Activated naive CD4-positive, alpha-beta T cell treated with anti-CD3 and anti-CD28 coated beads, Interleukin-2, amount 10 ng/mL, durations not matched to agents 7 days and 5 days (primary cell): ENCODE data around the gene CH25H.
"Not testable (repeated sequence)": the region's sequence is repeated elsewhere in the genome, so short reads cannot be mapped to it uniquely, and the experiment has no call there.

Experiments used
- CTCF ChIA-PET: fragments of 350-600 bp; sonication (Branson Sonifier 250); formaldehyde crosslinking; loops from one replicate; lab custom pipeline; 2021; ENCODE audit warnings: antibody characterized with exemption; lab: Charles Lee
- DNase-seq: peaks from one replicate; pipeline ENCODE4 v3.0.0-alpha.2; 2020
- H3K27ac Mint-ChIP-seq: one replicate; pipeline ENCODE4 v1.8.0; 2021; ENCODE audit warnings: mild to moderate bottlenecking, moderate library complexity, mixed read lengths
- H3K27me3 Mint-ChIP-seq: one replicate; pipeline ENCODE4 v1.8.0; 2021; ENCODE audit warnings: mild to moderate bottlenecking, mixed read lengths
- H3K36me3 Mint-ChIP-seq: one replicate; pipeline ENCODE4 v1.8.0; 2021; ENCODE audit warnings: mixed read lengths
- H3K4me1 Mint-ChIP-seq: one replicate; pipeline ENCODE4 v1.8.0; 2021; ENCODE audit warnings: mixed read lengths
- H3K4me3 Mint-ChIP-seq: one replicate; pipeline ENCODE4 v1.8.0; 2021; ENCODE audit warnings: mild to moderate bottlenecking, moderate library complexity, mixed read lengths
- H3K9me3 Mint-ChIP-seq: one replicate; pipeline ENCODE4 v1.8.0; 2021; ENCODE audit warnings: mixed read lengths

The CH25H gene, protein sequence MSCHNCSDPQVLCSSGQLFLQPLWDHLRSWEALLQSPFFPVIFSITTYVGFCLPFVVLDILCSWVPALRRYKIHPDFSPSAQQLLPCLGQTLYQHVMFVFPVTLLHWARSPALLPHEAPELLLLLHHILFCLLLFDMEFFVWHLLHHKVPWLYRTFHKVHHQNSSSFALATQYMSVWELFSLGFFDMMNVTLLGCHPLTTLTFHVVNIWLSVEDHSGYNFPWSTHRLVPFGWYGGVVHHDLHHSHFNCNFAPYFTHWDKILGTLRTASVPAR

DNA sequence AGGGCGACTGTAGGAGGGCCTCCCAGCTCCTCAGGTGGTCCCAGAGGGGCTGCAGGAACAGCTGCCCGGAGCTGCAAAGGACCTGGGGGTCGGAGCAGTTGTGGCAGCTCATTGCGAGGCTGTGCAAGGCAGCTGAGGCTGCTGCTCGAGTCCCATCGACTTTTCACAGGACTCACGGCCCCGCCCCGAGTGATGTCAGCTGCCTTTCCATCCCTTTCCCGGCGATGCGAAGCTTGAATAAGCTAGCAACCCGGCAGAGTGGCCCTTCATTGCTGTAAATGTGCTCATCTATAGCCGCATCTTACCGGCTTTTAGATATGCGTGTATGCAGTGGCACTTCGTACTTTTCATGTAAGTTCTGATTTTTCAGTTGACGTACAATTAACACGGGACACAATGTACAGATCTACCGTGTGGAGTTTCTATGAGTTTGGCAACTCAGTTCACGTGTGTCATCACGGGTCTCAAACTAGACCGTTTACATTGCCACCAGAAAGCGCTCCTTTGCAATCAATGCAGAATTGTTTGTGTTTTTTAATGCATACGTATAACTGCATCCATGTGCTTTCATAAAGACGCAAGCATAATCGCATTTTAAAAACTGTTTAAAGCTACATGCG is at the start of gene CH25H:
CH25H (minus strand) TSS at position 137 of the 620 bp plus-strand sequence; CDS start at position 112, 25 bp downstream.
- H3K27me3 Mint-ChIP-seq = peaks cover 56% of the 10 kb centered on the region
- no peaks in the 10 kb centered on the region for H3K36me3 Mint-ChIP-seq
- CTCF ChIA-PET = interaction anchor here (0.7 to 6.1 kb wide), 9 partner anchors 8 to 371 kb away, joined by 3 to 63 read pairs (median 6); no protein-coding TSS in a partner anchor
- peaks cover 17% of the 10 kb centered on the region for H3K4me1 Mint-ChIP-seq
- no peaks in the 10 kb centered on the region for H3K9me3 Mint-ChIP-seq
- H3K4me3 Mint-ChIP-seq = peak within 1 kb of the TSS; percentile 61
- H3K27ac Mint-ChIP-seq = peak within 1 kb of the TSS; percentile 24
- peak; percentile 57 for DNase-seq

DNA sequence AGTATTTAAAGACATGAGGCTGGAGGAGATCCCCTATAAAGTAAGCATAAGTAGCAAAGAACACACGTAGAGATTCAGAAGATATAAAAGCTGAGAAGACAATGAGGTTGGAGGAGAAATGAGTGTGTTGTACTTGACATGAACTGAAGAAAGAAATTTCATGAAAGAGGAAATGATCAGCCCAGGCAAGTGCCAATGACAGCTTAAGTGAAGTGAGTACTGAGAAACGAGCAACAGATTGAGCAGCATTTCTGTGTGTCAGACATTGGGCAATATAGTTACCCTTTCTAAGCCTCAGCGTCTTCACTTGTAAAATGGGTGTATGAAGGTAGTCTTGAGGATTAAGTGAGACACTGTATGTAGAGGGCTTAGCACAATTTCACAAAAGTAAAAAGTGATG is 49.2 kb upstream of the CH25H start:
- Mint-ChIP-seq H3K9me3 (peaks cover 24% of the 10 kb centered on the region), H3K4me3 (no peak overlapping the region), H3K27ac (no peak overlapping the region), H3K4me1 (peaks cover 4% of the 10 kb centered on the region), H3K36me3 (peaks cover 6% of the 10 kb centered on the region), H3K27me3 (peaks cover 8% of the 10 kb centered on the region)
- DNase-seq = no peak
- CTCF ChIA-PET = no interaction called here

DNA sequence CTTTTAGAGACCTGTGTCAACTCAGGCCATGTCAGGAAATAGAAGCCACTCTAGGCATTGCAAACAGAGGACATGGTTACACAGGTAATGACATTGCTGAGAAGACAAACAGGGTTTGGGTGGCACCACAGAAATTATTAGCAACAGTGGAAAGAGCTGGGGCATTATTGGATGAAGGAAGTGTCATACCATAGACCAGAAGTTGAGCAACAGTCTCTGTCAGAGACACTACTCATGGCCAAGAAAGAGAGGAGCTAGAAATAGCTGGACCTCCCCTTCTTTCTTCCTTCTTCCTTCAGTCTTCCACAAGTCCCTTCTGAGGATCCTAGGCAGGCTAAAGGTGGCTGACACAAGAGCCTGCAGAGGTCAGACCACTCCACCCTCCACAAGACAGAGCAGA is 48.7 kb upstream of the CH25H start:
- peaks cover 8% of the 10 kb centered on the region for H3K27me3 Mint-ChIP-seq
- CTCF ChIA-PET = no interaction called here
- peaks cover 10% of the 10 kb centered on the region for H3K4me1 Mint-ChIP-seq
- H3K4me3 Mint-ChIP-seq = no peak overlapping the region
- DNase-seq = no peak
- peaks cover 24% of the 10 kb centered on the region for H3K9me3 Mint-ChIP-seq
- peaks cover 6% of the 10 kb centered on the region for H3K36me3 Mint-ChIP-seq
- H3K27ac Mint-ChIP-seq = no peak overlapping the region

DNA sequence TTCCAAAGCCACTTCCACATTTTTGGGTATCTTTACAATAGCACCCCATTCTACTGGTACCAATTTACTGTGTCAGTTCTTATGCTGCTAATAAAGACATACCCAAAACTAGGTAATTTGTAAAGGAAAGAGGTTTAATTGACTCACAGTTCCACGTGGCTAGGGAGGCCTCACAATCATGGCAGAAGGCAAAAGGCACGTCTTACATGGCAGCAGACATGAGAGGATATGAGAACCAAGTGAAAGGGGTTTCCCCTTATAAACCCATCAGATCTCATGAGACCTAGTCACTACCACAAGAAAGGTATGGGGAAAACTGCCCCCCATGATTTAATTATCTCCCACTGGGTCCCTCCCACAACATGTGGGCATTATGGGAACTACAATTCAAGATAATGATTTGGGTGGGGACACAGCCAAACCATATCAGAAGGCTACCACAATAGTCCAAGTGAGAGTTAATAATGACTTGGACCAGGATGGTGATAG is 48.0 kb upstream of the CH25H start:
- CTCF ChIA-PET, DNase-seq, H3K36me3 Mint-ChIP-seq, H3K27me3 Mint-ChIP-seq, H3K4me3 Mint-ChIP-seq: not testable (repeated sequence)
- H3K27ac Mint-ChIP-seq = peak overlapping the region; percentile 2
- peaks cover 24% of the 10 kb centered on the region for H3K9me3 Mint-ChIP-seq
- peaks cover 16% of the 10 kb centered on the region for H3K4me1 Mint-ChIP-seq

DNA sequence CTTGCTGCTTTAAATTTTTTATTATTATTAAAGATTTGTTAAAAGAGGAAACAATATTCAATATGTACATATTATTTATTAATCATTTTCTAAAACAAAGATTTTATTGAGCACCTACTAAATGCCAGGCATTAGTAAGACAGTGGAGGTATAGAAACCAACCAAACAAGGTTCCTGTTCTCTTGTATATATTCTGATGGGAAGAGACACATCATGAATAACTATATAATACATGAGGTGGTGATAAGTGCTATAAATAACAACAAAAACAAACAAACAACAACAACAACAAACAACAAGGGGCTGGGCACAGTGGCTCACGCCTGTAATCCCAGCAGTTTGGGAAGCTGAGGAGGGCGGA is 45.1 kb upstream of the CH25H start:
- H3K36me3 Mint-ChIP-seq = peaks cover 6% of the 10 kb centered on the region
- peaks cover 24% of the 10 kb centered on the region for H3K9me3 Mint-ChIP-seq
- CTCF ChIA-PET = no interaction called here
- H3K4me3 Mint-ChIP-seq = no peak overlapping the region
- H3K27ac Mint-ChIP-seq = no peak overlapping the region
- H3K27me3 Mint-ChIP-seq = peaks cover 4% of the 10 kb centered on the region
- peaks cover 26% of the 10 kb centered on the region for H3K4me1 Mint-ChIP-seq
- DNase-seq = no peak

DNA sequence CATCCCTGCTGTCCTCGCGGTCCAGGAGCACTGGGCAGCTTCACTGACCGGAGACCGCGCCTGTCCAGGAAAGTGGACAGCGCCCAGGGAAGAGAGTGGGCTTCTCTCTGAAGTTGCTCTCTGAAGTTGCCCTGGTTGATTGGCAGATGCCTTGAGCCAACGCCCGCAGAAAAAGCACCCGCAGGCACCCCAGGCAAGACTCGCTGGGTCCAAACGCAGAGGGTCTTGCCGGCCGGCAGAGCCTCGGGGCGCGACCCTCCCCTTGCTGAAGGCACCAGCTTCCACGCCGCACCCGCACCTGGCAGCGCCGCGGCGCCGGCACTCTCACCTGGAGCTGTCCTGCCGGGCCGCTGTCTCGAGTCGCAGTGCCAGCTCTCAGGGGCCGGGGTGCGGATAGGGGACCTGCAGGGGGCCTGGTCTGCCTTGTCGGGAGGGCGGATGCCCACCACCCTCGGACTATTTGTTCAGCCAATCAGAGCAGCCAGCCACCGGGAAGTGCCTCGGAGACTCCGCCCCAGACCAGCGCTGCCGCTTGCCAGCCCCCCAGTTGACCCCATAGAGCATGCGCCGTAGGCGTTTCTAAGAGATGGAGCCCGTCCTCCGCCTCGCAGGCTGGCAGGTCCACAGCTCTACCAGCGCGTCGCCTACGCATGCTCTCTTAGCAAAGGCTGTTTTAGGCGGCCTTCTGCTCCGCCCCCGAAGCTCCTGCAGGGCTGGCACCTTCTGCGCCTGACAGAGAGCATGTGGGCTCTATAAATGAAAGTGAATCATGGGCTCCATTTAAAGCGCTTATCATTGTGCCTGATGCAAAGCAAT is 44.5 kb upstream of the CH25H start, which contains the start of gene LIPA:
LIPA (minus strand) TSS at position 367 of the 816 bp plus-strand sequence. CDS start 4,127 bp downstream, outside the sequence.
- H3K36me3 Mint-ChIP-seq = peaks cover 6% of the 10 kb centered on the region
- DNase-seq = peak; percentile 97
- peaks cover 26% of the 10 kb centered on the region for H3K4me1 Mint-ChIP-seq
- peak within 1 kb of the TSS; percentile 86 for H3K4me3 Mint-ChIP-seq
- peaks cover 4% of the 10 kb centered on the region for H3K27me3 Mint-ChIP-seq
- CTCF ChIA-PET = interaction anchor here (0.8 to 1.2 kb wide), 2 partner anchors 33 to 420 kb away, joined by 3 read pairs; no protein-coding TSS in a partner anchor
- peak within 1 kb of the TSS; percentile 75 for H3K27ac Mint-ChIP-seq
- peaks cover 24% of the 10 kb centered on the region for H3K9me3 Mint-ChIP-seq

DNA sequence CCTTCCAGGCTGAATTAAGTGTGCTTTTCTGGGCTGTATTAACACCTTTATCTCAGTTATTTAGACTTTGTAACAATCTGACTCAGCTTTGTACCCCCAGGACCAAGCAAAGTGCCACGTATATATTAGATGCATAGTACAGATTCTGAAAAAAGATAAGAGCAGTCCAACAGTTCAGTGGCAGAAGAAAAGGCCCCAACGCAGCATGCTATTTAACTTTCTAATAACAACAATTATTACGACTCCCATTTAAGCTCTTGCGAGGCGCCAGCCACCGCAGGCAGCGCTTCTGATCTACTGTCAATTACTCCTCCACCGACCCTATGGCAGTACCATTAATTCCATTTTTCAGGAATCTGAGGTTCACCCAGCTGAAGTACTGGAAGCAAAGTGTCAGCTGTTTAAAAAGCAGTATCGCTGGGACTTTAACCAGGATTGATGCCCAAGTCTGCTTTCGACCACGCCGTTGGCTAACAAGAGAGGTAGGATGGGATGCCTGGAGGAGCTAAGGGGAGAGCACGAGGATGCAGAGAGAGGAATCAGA is 43.8 kb upstream of the CH25H start:
- peak overlapping the region; percentile 55 for H3K27ac Mint-ChIP-seq
- H3K4me1 Mint-ChIP-seq = peaks cover 26% of the 10 kb centered on the region
- DNase-seq = no peak
- H3K27me3 Mint-ChIP-seq = peaks cover 2% of the 10 kb centered on the region
- CTCF ChIA-PET = interaction anchor here (0.8 to 1.2 kb wide), 2 partner anchors 33 to 419 kb away, joined by 3 read pairs; no protein-coding TSS in a partner anchor
- peaks cover 6% of the 10 kb centered on the region for H3K36me3 Mint-ChIP-seq
- H3K9me3 Mint-ChIP-seq = peaks cover 24% of the 10 kb centered on the region
- peak overlapping the region; percentile 86 for H3K4me3 Mint-ChIP-seq

DNA sequence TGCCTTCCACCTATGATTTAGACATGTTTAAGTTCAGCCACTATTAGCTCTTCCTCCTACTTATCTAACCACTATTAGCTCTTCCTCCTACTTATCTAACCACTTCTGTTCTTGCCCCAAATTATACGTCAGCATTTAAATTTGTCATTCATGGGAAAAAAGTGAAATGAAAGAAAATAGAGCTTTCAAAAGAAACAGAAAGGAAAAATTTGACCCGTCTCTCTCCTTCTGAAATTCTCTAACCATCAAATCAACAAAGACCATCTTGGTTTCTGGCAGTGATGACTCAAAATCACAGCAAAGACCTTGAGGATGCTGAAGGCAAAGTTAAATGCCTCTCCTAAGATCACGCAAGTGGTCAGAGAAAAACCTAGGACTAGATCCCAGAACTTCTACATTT is 41.9 kb upstream of the CH25H start:
- Mint-ChIP-seq H3K27ac (no peak overlapping the region), H3K36me3 (peaks cover 2% of the 10 kb centered on the region), H3K9me3 (peaks cover 11% of the 10 kb centered on the region), H3K4me3 (no peak overlapping the region), H3K4me1 (peaks cover 26% of the 10 kb centered on the region), H3K27me3 (no peaks in the 10 kb centered on the region)
- DNase-seq = no peak
- CTCF ChIA-PET = no interaction called here

DNA sequence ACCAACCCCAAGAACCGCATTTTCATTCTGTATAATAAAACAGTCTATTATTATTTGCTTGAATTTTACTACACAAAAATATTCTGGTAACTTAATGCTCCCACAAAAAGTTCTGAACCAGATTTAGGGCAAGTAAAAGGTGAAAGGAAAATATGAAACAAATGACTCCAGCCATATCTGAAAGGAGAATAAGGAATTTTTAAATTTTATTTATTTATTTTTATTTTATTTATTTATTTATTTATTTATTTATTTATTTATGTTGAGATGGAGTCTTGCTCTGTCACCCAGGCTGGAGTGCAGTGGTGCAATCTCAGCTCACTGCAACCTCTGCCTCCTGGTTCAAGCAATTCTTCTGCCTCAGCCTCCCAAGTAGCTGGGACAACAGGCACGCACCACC is 40.5 kb upstream of the CH25H start:
- CTCF ChIA-PET = interaction anchor here (0.6 kb wide), 1 partner anchor 355 kb away, joined by 3 read pairs; no protein-coding TSS in a partner anchor
- not testable (repeated sequence) for H3K36me3 Mint-ChIP-seq, H3K27me3 Mint-ChIP-seq, H3K4me3 Mint-ChIP-seq, H3K27ac Mint-ChIP-seq, DNase-seq, H3K9me3 Mint-ChIP-seq
- H3K4me1 Mint-ChIP-seq = peaks cover 31% of the 10 kb centered on the region

DNA sequence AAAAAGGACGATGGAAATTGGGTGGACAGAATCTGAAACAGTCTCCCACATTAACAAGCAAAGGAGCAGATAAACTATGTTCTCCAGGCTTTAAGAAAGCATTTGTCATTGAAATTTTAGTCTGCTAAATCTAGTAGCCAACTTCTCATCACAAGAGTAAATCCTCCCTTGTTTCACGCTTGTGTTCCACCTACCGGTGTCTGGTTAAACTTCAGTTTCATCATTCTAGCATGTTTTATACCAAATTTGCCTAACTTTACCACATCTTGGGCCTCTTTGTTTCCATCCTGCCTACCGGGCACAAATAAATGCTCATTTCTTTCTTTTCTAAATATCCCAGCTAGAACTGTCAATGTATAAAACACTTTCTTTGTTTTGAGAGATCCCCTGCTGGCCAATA is 38.7 kb upstream of the CH25H start:
- H3K9me3 Mint-ChIP-seq = no peaks in the 10 kb centered on the region
- CTCF ChIA-PET = interaction anchor here (0.9 to 1.2 kb wide), 2 partner anchors 24 to 28 kb away, joined by 3 read pairs; no protein-coding TSS in a partner anchor
- no peak for DNase-seq
- H3K4me1 Mint-ChIP-seq = peaks cover 24% of the 10 kb centered on the region
- no peaks in the 10 kb centered on the region for H3K27me3 Mint-ChIP-seq
- H3K27ac Mint-ChIP-seq = no peak overlapping the region
- no peaks in the 10 kb centered on the region for H3K36me3 Mint-ChIP-seq
- no peak overlapping the region for H3K4me3 Mint-ChIP-seq

DNA sequence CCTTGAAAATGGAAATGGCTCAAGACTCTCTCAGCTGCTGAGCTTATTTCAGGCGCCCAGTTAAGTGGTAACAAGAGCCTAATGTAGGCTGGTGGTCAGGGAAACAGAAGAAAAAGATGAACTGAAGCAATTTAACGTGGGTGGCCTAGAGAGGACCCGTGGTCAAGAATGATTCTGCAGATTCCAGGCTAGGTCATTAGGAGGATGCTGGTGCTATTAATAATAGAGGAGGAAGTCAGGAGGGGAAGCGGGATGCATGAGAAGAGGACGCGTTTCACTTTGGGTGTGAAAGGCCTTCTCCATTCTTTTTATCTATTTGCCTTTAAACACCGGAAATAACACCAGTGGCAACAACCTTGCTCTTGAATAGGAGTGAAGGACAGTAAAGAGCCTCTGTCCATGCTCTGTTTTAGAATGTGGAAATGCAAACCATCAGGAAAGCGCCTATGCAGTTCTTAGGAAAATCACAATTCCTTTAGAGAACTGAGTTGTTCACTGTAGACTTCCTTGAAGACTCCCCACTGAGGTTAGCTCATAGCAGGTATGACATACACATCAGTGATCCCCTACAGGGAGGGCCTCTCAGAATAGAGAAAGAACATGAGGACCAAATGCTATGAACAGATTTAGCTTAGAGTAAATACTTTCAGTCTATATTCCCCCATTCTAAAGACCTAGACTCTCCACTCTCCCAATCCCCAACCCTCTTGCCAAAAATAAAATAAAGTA is 35.9 kb upstream of the CH25H start:
- no peaks in the 10 kb centered on the region for H3K9me3 Mint-ChIP-seq
- H3K36me3 Mint-ChIP-seq = peaks cover 5% of the 10 kb centered on the region
- peaks cover 8% of the 10 kb centered on the region for H3K4me1 Mint-ChIP-seq
- no peaks in the 10 kb centered on the region for H3K27me3 Mint-ChIP-seq
- no peak overlapping the region for H3K4me3 Mint-ChIP-seq
- CTCF ChIA-PET = no interaction called here
- no peak overlapping the region for H3K27ac Mint-ChIP-seq
- DNase-seq = no peak

DNA sequence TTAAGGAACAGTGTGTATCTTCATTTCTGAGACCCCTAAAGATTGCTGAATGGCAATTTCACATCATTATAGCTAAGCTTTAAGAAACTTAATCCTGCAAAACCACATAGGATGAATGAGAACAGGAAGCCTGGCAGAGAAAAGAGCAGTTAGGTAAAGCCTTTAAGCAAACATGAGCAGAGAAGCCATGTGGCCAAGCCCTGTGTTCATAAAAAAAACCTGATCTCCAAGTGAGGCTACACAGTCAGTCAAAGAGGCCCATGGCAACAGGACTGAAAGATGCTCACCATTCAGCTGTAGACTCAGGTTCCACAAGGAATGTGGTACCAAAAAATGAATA is 35.2 kb upstream of the CH25H start:
- DNase-seq = no peak
- Mint-ChIP-seq H3K4me3 (no peak overlapping the region), H3K27me3 (no peaks in the 10 kb centered on the region), H3K4me1 (peaks cover 8% of the 10 kb centered on the region), H3K36me3 (peaks cover 5% of the 10 kb centered on the region), H3K9me3 (no peaks in the 10 kb centered on the region), H3K27ac (no peak overlapping the region)
- CTCF ChIA-PET = interaction anchor here (0.6 kb wide), 1 partner anchor 59 kb away, joined by 3 read pairs; no protein-coding TSS in a partner anchor
